PC-9 (cell line): ENCODE results near the gene NUPR1.

Source experiments
- EZH2 ChIP-seq: fragments of 200-600 bp; sonication (generic); IDR thresholded peaks from 2 replicates; pipeline ENCODE4 v1.8.0; 2017; ENCODE audit warnings: antibody characterized with exemption, low read depth
- TF ChIP-seq, protein P1 (sequence below): fragments of 200-600 bp; sonication (generic); conservative IDR thresholded peaks from 2 replicates; pipeline ENCODE4 v1.6.1; 2017; ENCODE audit warnings: mixed run types, antibody characterized with exemption, mild to moderate bottlenecking, moderate library complexity

GRCh38 chr16:28526201-28527099 is 12.3 kb downstream of the NUPR1 start:
- TF ChIP-seq, protein P1, sequence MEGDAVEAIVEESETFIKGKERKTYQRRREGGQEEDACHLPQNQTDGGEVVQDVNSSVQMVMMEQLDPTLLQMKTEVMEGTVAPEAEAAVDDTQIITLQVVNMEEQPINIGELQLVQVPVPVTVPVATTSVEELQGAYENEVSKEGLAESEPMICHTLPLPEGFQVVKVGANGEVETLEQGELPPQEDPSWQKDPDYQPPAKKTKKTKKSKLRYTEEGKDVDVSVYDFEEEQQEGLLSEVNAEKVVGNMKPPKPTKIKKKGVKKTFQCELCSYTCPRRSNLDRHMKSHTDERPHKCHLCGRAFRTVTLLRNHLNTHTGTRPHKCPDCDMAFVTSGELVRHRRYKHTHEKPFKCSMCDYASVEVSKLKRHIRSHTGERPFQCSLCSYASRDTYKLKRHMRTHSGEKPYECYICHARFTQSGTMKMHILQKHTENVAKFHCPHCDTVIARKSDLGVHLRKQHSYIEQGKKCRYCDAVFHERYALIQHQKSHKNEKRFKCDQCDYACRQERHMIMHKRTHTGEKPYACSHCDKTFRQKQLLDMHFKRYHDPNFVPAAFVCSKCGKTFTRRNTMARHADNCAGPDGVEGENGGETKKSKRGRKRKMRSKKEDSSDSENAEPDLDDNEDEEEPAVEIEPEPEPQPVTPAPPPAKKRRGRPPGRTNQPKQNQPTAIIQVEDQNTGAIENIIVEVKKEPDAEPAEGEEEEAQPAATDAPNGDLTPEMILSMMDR = no peak
- no peak for TF ChIP-seq EZH2
